Measurements from ENCODE around the gene MYEF2.

MYEF2 gene

GRCh38 chr15:48190932-48191573, 13.0 kb upstream of the MYEF2 start:
- no peaks in the 10 kb centered on the region for H3K36me3 ChIP-seq
- H3K27me3 ChIP-seq: no peaks in the 10 kb centered on the region
- no peak for TF ChIP-seq Cebpa-rat (IDR thresholded peaks at IDR 0.05)
- H3K4me2 ChIP-seq: no peak overlapping the region
- H4K20me1 ChIP-seq: no peaks in the 10 kb centered on the region
- H3K9ac ChIP-seq: no peak overlapping the region
- no peaks in the 10 kb centered on the region for H3K4me1 ChIP-seq
- no peak overlapping the region for H3K4me3 ChIP-seq
- H3K27ac ChIP-seq: no peak overlapping the region
- H3K9me3 ChIP-seq (replicated peaks in 1 of 11): no peaks in the 10 kb centered on the region

- H3K27ac ChIP-seq: no peak overlapping the region
- no peaks in the 10 kb centered on the region for H4K20me1 ChIP-seq
- H3K36me3 ChIP-seq: no peaks in the 10 kb centered on the region
- H3K9me3 ChIP-seq (replicated peaks in 1 of 11): no peaks in the 10 kb centered on the region
- no peak overlapping the region for H3K4me3 ChIP-seq
- TF ChIP-seq Cebpa-rat (IDR thresholded peaks at IDR 0.05): no peak
- H3K9ac ChIP-seq: no peak overlapping the region
- H3K4me2 ChIP-seq: no peak overlapping the region
- H3K27me3 ChIP-seq: no peaks in the 10 kb centered on the region
- H3K4me1 ChIP-seq: no peaks in the 10 kb centered on the region
Observed at GRCh38 chr15:48186271-48186670, 8.2 kb upstream of the MYEF2 start.

GRCh38 chr15:48185529-48185928, 7.4 kb upstream of the MYEF2 start:
- Histone ChIP-seq H3K27me3 (no peaks in the 10 kb centered on the region), H3K4me2 (no peak overlapping the region), H3K36me3 (no peaks in the 10 kb centered on the region), H3K9me3 (replicated peaks in 1 of 11) (no peaks in the 10 kb centered on the region), H3K4me3 (no peak overlapping the region), H3K27ac (no peak overlapping the region), H3K9ac (no peak overlapping the region), H3K4me1 (no peaks in the 10 kb centered on the region), H4K20me1 (no peaks in the 10 kb centered on the region)
- peak in 1 of 11 experiments; percentile 47; a peak in 2 of 22 replicates for TF ChIP-seq Cebpa-rat (IDR thresholded peaks at IDR 0.05)

- no peak overlapping the region for H3K9ac ChIP-seq
- H3K36me3 ChIP-seq: no peaks in the 10 kb centered on the region
- H3K9me3 ChIP-seq (replicated peaks in 1 of 11): no peaks in the 10 kb centered on the region
- no peaks in the 10 kb centered on the region; a peak in 1 of 22 replicates for H3K27me3 ChIP-seq
- no peak overlapping the region for H3K27ac ChIP-seq
- H3K4me3 ChIP-seq: no peak overlapping the region
- H4K20me1 ChIP-seq: no peaks in the 10 kb centered on the region
- TF ChIP-seq Cebpa-rat (IDR thresholded peaks at IDR 0.05): no peak
- no peak overlapping the region for H3K4me2 ChIP-seq
- H3K4me1 ChIP-seq: no peaks in the 10 kb centered on the region
Observed at GRCh38 chr15:48182749-48183148, 4.7 kb upstream of the MYEF2 start.

DNA sequence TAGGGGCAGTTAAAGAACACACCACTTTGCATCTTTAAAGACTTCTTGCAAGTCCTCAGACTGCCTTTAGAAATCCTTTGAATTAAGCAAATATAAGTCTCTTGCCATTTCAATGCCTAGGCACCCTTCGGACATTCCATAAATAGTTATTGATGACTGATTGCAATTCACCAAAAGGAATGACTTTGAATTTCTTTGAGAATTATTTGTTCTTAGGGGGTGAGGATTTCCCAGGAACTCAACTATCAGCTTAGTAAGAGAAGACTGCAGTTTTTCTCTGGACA, 495 bp upstream of the MYEF2 start:
- peaks cover 0 to 8% (median 0%) of the 10 kb centered on the region in 10 experiments; a peak in 5 of 20 replicates for H3K4me1 ChIP-seq
- H4K20me1 ChIP-seq: no peaks in the 10 kb centered on the region
- peak overlapping the region in 9 of 11 experiments; percentile 33 to 68 (median 58); a peak in 8 of 22 replicates for H3K4me2 ChIP-seq
- 0 out of 22 replicates have a peak overlapping the region, but pooled peaks of 1 of the 11 experiments have one; percentile 76 for H3K9ac ChIP-seq
- peaks cover 0 to 3% (median 0%) of the 10 kb centered on the region in 11 experiments; a peak in 2 of 22 replicates for H3K9me3 ChIP-seq (replicated peaks in 1 of 11)
- H3K4me3 ChIP-seq: peak overlapping the region; percentile 56 to 74 (median 64); a peak in 14 of 20 replicates
- H3K27me3 ChIP-seq: no peaks in the 10 kb centered on the region; a peak in 1 of 22 replicates
- no peak for TF ChIP-seq Cebpa-rat (IDR thresholded peaks at IDR 0.05)
- H3K36me3 ChIP-seq: no peaks in the 10 kb centered on the region
- H3K27ac ChIP-seq: no peak overlapping the region

- Histone ChIP-seq H3K4me3 (peak overlapping the region; percentile 56 to 74 (median 64)), H3K27ac (peak overlapping the region in 9 of 11 experiments; percentile 62 to 80 (median 67); a peak in 11 of 22 replicates)
Observed at GRCh38 chr15:48177383-48177765, 721 bp downstream of the MYEF2 start.

DNA sequence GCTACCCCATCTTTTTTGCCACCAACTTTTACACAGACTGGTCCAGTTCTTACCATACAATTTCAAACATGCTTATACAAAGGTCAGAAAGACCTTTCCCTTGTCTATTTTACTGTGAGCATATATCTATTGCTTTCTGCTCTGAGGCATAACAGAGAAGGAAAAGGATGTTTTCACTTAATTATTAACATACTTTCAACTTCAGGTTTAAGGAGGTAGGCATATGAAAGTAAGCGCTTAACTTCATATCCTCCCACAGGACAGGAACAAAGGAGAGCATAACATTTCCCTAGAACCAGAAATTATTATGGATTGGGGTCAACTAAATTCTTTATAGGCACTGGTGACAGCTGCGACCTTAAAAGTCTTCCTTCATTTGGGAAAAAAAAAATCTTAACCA, 1.1 kb downstream of the MYEF2 start:
- TF ChIP-seq Cebpa-rat (IDR thresholded peaks at IDR 0.05): no peak
- Histone ChIP-seq H3K4me2 (peak overlapping the region; percentile 18 to 68 (median 58); a peak in 19 of 22 replicates), H3K27ac (peak overlapping the region in 1 of 11 experiments; percentile 65; a peak in 1 of 22 replicates), H3K9me3 (replicated peaks in 1 of 11) (peaks cover 0 to 9% (median 0%) of the 10 kb centered on the region in 11 experiments; a peak in 3 of 22 replicates), H3K27me3 (no peaks in the 10 kb centered on the region; a peak in 1 of 22 replicates), H4K20me1 (no peaks in the 10 kb centered on the region), H3K9ac (no peak overlapping the region; a peak in 1 of 22 replicates), H3K4me3 (peak overlapping the region in 6 of 10 experiments; percentile 58 to 67 (median 65); a peak in 6 of 20 replicates), H3K4me1 (peaks cover 0 to 8% (median 0%) of the 10 kb centered on the region in 10 experiments; a peak in 5 of 20 replicates), H3K36me3 (no peaks in the 10 kb centered on the region)

More at GRCh38 chr15:48177383-48177765, 721 bp downstream of the MYEF2 start:
- peaks cover 0 to 7% (median 0%) of the 10 kb centered on the region in 11 experiments; a peak in 3 of 22 replicates for H3K9me3 ChIP-seq (replicated peaks in 1 of 11)
- H3K27me3 ChIP-seq: no peaks in the 10 kb centered on the region; a peak in 1 of 22 replicates
- H3K4me2 ChIP-seq: peak overlapping the region; percentile 47 to 68 (median 58); a peak in 19 of 22 replicates
- peaks cover 0 to 8% (median 0%) of the 10 kb centered on the region in 10 experiments; a peak in 5 of 20 replicates for H3K4me1 ChIP-seq
- TF ChIP-seq Cebpa-rat (IDR thresholded peaks at IDR 0.05): no peak
- peak overlapping the region; percentile 68 to 85 (median 76); a peak in 21 of 22 replicates for H3K9ac ChIP-seq
- no peaks in the 10 kb centered on the region for H3K36me3 ChIP-seq
- no peaks in the 10 kb centered on the region for H4K20me1 ChIP-seq

DNA sequence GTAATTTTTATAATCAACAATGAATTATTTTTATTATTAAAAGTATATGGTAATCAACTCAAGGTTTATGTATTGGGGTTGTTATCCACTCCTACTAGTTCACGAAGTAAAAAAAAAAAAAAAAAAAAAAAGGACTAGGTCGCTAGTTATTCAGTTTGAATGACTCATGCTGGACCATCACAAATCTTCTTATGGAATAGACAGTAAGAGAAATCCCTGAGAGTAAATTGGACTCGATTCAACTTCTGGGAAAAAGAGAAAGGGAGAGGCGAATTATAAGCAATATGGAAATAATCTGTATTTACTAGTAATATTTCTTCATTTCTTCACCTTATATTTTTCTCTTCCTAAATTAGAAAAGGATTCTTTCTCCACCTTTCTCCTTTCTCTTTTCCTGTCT, 2.0 kb downstream of the MYEF2 start:
- no peaks in the 10 kb centered on the region for H3K36me3 ChIP-seq
- H3K27me3 ChIP-seq: no peaks in the 10 kb centered on the region; a peak in 1 of 22 replicates
- no peaks in the 10 kb centered on the region for H4K20me1 ChIP-seq
- no peak overlapping the region for H3K9ac ChIP-seq
- no peak overlapping the region for H3K4me3 ChIP-seq
- H3K4me1 ChIP-seq: peaks cover 0 to 8% (median 0%) of the 10 kb centered on the region in 10 experiments; a peak in 5 of 20 replicates
- peaks cover 0 to 9% (median 0%) of the 10 kb centered on the region in 11 experiments; a peak in 3 of 22 replicates for H3K9me3 ChIP-seq (replicated peaks in 1 of 11)
- H3K27ac ChIP-seq: no peak overlapping the region
- no peak overlapping the region for H3K4me2 ChIP-seq
- TF ChIP-seq Cebpa-rat (IDR thresholded peaks at IDR 0.05): no peak

DNA sequence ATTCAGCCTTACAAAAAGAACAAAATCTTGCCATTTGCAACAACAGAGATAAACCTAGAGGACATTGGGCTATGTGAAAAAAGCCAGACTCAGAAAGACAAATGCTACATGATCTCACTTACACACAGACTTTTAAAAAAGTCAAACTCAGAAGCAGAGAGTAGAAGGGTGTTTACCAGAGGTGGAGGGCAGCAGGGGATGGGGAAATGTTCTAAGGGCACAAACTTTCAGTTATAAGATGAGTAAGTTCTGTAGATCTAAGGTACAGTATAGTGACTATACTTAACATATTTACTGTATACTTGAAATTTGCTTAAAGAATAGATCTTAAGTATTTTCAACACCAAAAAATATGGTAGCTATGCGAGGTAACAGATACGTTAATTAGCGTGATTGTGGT, 3.0 kb downstream of the MYEF2 start:
- Histone ChIP-seq H3K9me3 (replicated peaks in 1 of 11) (peaks cover 0 to 9% (median 0%) of the 10 kb centered on the region in 11 experiments; a peak in 3 of 22 replicates), H4K20me1 (no peaks in the 10 kb centered on the region), H3K4me3 (no peak overlapping the region), H3K27ac (no peak overlapping the region), H3K4me1 (peaks cover 0 to 8% (median 0%) of the 10 kb centered on the region in 10 experiments; a peak in 5 of 20 replicates), H3K27me3 (no peaks in the 10 kb centered on the region; a peak in 1 of 22 replicates), H3K36me3 (no peaks in the 10 kb centered on the region), H3K9ac (no peak overlapping the region), H3K4me2 (no peak overlapping the region)
- no peak for TF ChIP-seq Cebpa-rat (IDR thresholded peaks at IDR 0.05)
